Ishikawa (cell line): ENCODE results near the gene INHBB.

Source experiments
- CEBPB ChIP-seq: IDR thresholded peaks from 2 replicates; pipeline ENCODE4 v1.6.1; 2012
- CREB1 ChIP-seq: IDR thresholded peaks from 2 replicates; pipeline ENCODE4 v1.6.1; 2012; ENCODE audit warnings: low read depth
- EGR1 ChIP-seq: IDR thresholded peaks from 2 replicates; pipeline ENCODE4 v1.6.1; 2012
- EP300 ChIP-seq: IDR thresholded peaks from 2 replicates; pipeline ENCODE4 v1.6.1; 2012; ENCODE audit warnings: borderline replicate concordance
- FOXM1 ChIP-seq: IDR thresholded peaks from 2 replicates; pipeline ENCODE4 v1.6.1; 2012; ENCODE audit warnings: low read depth, borderline replicate concordance
- MAX ChIP-seq: IDR thresholded peaks from 2 replicates; pipeline ENCODE4 v1.6.1; 2012
- NFIC ChIP-seq: IDR thresholded peaks from 2 replicates; pipeline ENCODE4 v1.6.1; 2012
- RAD21 ChIP-seq: IDR thresholded peaks from 2 replicates; pipeline ENCODE4 v1.6.1; 2012; ENCODE audit warnings: low read depth
- REST ChIP-seq: IDR thresholded peaks from 2 replicates; pipeline ENCODE4 v1.6.1; 2012; ENCODE audit warnings: low read depth, mild to moderate bottlenecking
- TAF1 ChIP-seq: IDR thresholded peaks from 2 replicates; pipeline ENCODE4 v1.6.1; 2012; ENCODE audit warnings: low read depth, mild to moderate bottlenecking
- TCF12 ChIP-seq: IDR thresholded peaks from 2 replicates; pipeline ENCODE4 v1.6.1; 2012; ENCODE audit warnings: low read depth
- TEAD4 ChIP-seq: IDR thresholded peaks from 2 replicates; pipeline ENCODE4 v1.6.1; 2012
- USF1 ChIP-seq: IDR thresholded peaks from 2 replicates; pipeline ENCODE4 v1.6.1; 2012
- YY1 ChIP-seq: IDR thresholded peaks from 2 replicates; pipeline ENCODE4 v1.6.1; 2012; ENCODE audit warnings: low read depth
- ZBTB7A ChIP-seq: IDR thresholded peaks from 2 replicates; pipeline ENCODE4 v1.6.1; 2012; ENCODE audit warnings: low read depth

The INHBB gene

GRCh38 chr2:120358734-120359465 lies 13.0 kb downstream of the INHBB start:
- no peak for TF ChIP-seq CEBPB
- TF ChIP-seq ZBTB7A, result no peak
- TF ChIP-seq YY1, result no peak
- TF ChIP-seq TAF1, result no peak
- no peak for TF ChIP-seq FOXM1
- no peak for TF ChIP-seq RAD21
- TF ChIP-seq TCF12, result no peak
- no peak for TF ChIP-seq EP300
- no peak for TF ChIP-seq CREB1
- TF ChIP-seq NFIC, result no peak
- no peak for TF ChIP-seq REST
- no peak for TF ChIP-seq USF1
- TF ChIP-seq MAX, result no peak
- no peak for TF ChIP-seq EGR1
- no peak for TF ChIP-seq TEAD4

- TF ChIP-seq RAD21 (no peak), TCF12 (no peak), CEBPB (no peak), TEAD4 (no peak), YY1 (no peak), MAX (no peak), CREB1 (no peak), NFIC (no peak), EGR1 (no peak), USF1 (no peak), ZBTB7A (no peak), REST (no peak), EP300 (no peak), TAF1 (no peak), FOXM1 (no peak)
These were observed 14.4 kb downstream of the INHBB start for GRCh38 chr2:120360307-120360855.

- TF ChIP-seq MAX, result no peak
These were observed 17.0 kb downstream of the INHBB start for GRCh38 chr2:120362926-120363325.

- TF ChIP-seq REST (no peak), TAF1 (no peak), ZBTB7A (no peak), FOXM1 (no peak), CEBPB (no peak), MAX (no peak), RAD21 (no peak), CREB1 (no peak), TCF12 (no peak), TEAD4 (no peak), USF1 (no peak), YY1 (no peak), NFIC (no peak), EGR1 (no peak), EP300 (no peak)
These were observed 19.4 kb downstream of the INHBB start for GRCh38 chr2:120365236-120365793.
